Measurements from ENCODE around the gene NPHP4. TPM values are rescaled to one million over a fixed set of nuclear protein-coding genes. Genes with fewer than 3 reads are reported as not detected.

NPHP4 gene
- polyA plus RNA-seq, 1 of the 3 experiments (the other 2 are of a cell fraction): 7.0 TPM

DNA sequence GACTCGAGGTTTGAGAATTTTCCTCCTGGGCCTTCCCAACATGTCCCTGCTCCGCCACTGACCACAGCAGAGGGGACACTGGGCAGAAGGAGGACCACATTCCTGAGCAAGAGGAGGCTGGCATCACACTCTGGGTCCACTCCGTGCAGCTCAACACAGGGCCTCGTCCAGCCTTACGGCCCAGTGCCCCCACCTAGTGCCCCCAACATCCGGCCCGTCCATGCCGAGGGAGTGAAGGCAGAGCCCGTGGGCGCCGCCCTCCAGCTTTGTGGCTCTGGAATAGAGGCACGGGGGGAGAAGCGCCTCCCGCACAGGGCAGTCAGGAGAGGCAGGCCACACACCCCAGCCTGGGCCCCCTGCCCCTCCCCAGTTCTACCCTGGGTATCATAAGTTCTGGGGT is 158.3 kb downstream of the NPHP4 start:
- no peak for DNase-seq
- ChIA-PET CTCF (interaction anchor here (1.1 kb wide), 1 partner anchor 319 kb away, joined by 3 read pairs; no protein-coding TSS in a partner anchor), POLR2A (no interaction called here)

More for the DNA sequence above, 158.3 kb downstream of the NPHP4 start:
- TF ChIP-seq IRF3 (IDR thresholded peaks at IDR 0.05; ENCODE audit: low read depth, low read length) (no peak), POLR2AphosphoS5 (IDR thresholded peaks at IDR 0.05; ENCODE audit: low read depth, low read length) (no peak), USF1 (IDR thresholded peaks at IDR 0.05; ENCODE audit: borderline replicate concordance, low read depth) (no peak), TEAD4 (IDR thresholded peaks at IDR 0.05; ENCODE audit: borderline replicate concordance, insufficient read depth) (no peak), NRF1 (IDR thresholded peaks at IDR 0.05; ENCODE audit: low read depth, low read length) (no peak), GATA2 (CRISPR knock-in tag; IDR thresholded peaks at IDR 0.05) (no peak), SIN3A (IDR thresholded peaks at IDR 0.05; ENCODE audit: borderline replicate concordance, low read depth, low read length) (no peak), ELF1 (IDR thresholded peaks at IDR 0.05) (no peak), SMC3 (IDR thresholded peaks at IDR 0.05; ENCODE audit: low read depth, low read length) (no peak), NFIC (IDR thresholded peaks at IDR 0.05; ENCODE audit: borderline replicate concordance) (no peak), MAX (IDR thresholded peaks at IDR 0.05; ENCODE audit: low read depth) (no peak), RXRA (IDR thresholded peaks at IDR 0.05; ENCODE audit: borderline replicate concordance, low read depth) (no peak), PBX3 (IDR thresholded peaks at IDR 0.05) (no peak), FOSL2 (IDR thresholded peaks at IDR 0.05; ENCODE audit: borderline replicate concordance, low read depth) (no peak), FOXJ3 (CRISPR knock-in tag; IDR thresholded peaks at IDR 0.05) (no peak), JUND (IDR thresholded peaks at IDR 0.05) (no peak), GABPA (IDR thresholded peaks at IDR 0.05; ENCODE audit: low read depth) (no peak)
- TF ChIP-seq, protein P1, sequence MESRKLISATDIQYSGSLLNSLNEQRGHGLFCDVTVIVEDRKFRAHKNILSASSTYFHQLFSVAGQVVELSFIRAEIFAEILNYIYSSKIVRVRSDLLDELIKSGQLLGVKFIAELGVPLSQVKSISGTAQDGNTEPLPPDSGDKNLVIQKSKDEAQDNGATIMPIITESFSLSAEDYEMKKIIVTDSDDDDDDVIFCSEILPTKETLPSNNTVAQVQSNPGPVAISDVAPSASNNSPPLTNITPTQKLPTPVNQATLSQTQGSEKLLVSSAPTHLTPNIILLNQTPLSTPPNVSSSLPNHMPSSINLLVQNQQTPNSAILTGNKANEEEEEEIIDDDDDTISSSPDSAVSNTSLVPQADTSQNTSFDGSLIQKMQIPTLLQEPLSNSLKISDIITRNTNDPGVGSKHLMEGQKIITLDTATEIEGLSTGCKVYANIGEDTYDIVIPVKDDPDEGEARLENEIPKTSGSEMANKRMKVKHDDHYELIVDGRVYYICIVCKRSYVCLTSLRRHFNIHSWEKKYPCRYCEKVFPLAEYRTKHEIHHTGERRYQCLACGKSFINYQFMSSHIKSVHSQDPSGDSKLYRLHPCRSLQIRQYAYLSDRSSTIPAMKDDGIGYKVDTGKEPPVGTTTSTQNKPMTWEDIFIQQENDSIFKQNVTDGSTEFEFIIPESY (IDR thresholded peaks at IDR 0.05; ENCODE audit: borderline replicate concordance, low read depth): no peak
- TF ChIP-seq, protein P2, sequence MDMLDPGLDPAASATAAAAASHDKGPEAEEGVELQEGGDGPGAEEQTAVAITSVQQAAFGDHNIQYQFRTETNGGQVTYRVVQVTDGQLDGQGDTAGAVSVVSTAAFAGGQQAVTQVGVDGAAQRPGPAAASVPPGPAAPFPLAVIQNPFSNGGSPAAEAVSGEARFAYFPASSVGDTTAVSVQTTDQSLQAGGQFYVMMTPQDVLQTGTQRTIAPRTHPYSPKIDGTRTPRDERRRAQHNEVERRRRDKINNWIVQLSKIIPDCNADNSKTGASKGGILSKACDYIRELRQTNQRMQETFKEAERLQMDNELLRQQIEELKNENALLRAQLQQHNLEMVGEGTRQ (IDR thresholded peaks at IDR 0.05; ENCODE audit: borderline replicate concordance, low read depth, low read length): no peak
- TF ChIP-seq, protein P3, sequence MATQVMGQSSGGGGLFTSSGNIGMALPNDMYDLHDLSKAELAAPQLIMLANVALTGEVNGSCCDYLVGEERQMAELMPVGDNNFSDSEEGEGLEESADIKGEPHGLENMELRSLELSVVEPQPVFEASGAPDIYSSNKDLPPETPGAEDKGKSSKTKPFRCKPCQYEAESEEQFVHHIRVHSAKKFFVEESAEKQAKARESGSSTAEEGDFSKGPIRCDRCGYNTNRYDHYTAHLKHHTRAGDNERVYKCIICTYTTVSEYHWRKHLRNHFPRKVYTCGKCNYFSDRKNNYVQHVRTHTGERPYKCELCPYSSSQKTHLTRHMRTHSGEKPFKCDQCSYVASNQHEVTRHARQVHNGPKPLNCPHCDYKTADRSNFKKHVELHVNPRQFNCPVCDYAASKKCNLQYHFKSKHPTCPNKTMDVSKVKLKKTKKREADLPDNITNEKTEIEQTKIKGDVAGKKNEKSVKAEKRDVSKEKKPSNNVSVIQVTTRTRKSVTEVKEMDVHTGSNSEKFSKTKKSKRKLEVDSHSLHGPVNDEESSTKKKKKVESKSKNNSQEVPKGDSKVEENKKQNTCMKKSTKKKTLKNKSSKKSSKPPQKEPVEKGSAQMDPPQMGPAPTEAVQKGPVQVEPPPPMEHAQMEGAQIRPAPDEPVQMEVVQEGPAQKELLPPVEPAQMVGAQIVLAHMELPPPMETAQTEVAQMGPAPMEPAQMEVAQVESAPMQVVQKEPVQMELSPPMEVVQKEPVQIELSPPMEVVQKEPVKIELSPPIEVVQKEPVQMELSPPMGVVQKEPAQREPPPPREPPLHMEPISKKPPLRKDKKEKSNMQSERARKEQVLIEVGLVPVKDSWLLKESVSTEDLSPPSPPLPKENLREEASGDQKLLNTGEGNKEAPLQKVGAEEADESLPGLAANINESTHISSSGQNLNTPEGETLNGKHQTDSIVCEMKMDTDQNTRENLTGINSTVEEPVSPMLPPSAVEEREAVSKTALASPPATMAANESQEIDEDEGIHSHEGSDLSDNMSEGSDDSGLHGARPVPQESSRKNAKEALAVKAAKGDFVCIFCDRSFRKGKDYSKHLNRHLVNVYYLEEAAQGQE (IDR thresholded peaks at IDR 0.05; ENCODE audit: low read depth, low read length): no peak
- H3K9ac ChIP-seq: no peak overlapping the region
- no peaks in the 10 kb centered on the region for H3K9me3 ChIP-seq
- H3K27me3 ChIP-seq (ENCODE audit: insufficient read depth): no peaks in the 10 kb centered on the region
- no peaks in the 10 kb centered on the region for H3K36me3 ChIP-seq (replicated peaks in 1 of 2; ENCODE audit: control insufficient read depth in 1 of 2, insufficient read depth in 2 of 2, low read length in 1 of 2)
- no peak overlapping the region for H3K27ac ChIP-seq (ENCODE audit: low read depth in 2 of 2, low read length in 1 of 2)
- no peaks in the 10 kb centered on the region for H3K79me2 ChIP-seq (ENCODE audit: insufficient read depth)
- H3K4me1 ChIP-seq (ENCODE audit: control insufficient read depth in 1 of 2, insufficient read depth in 2 of 2, low read depth in 1 of 2, low read length in 1 of 2): peaks cover 0 to 15% of the 10 kb centered on the region in 2 experiments; a peak in 1 of 4 replicates
- H3K4me3 ChIP-seq (ENCODE audit: low read depth in 2 of 2, low read length in 1 of 2): no peak overlapping the region
- no peaks in the 10 kb centered on the region for H3F3A ChIP-seq (replicated peaks; ENCODE audit: insufficient read depth)
- H2AFZ ChIP-seq (ENCODE audit: low read depth): no peak overlapping the region
- no peak overlapping the region for H3K4me2 ChIP-seq
- H3K9me2 ChIP-seq: no peaks in the 10 kb centered on the region
- WGBS (ENCODE audit: low lambda C conversion rate): 73% methylated on average over 5 of the region's 14 CpGs
- no peaks in the 10 kb centered on the region for H4K20me1 ChIP-seq (ENCODE audit: insufficient read depth)
